ENCODE data around the gene SPATA25.

- no peak for TF ChIP-seq CTCF (IDR thresholded peaks at IDR 0.05)
- no peak for TF ChIP-seq POLR2A (IDR thresholded peaks at IDR 0.05)
- no peak for TF ChIP-seq POLR2AphosphoS5 (IDR thresholded peaks at IDR 0.05)
- TF ChIP-seq EP300 (IDR thresholded peaks at IDR 0.05) = no peak
Measured at GRCh38 chr20:45878076-45878761, 9.2 kb downstream of the SPATA25 start.
